H9 (cell line): ENCODE measurements around the gene ECSCR. TPM values are rescaled to one million over a fixed set of nuclear protein-coding genes. Genes with fewer than 3 reads are reported as not detected.

Source experiments
- DNase-seq: peaks from one replicate; pipeline ENCODE4 v3.0.0-alpha.2; 2017
- H2AFZ ChIP-seq: one replicate; pipeline ENCODE4 v1.6.1; 2013; ENCODE audit warnings: mild to moderate bottlenecking, low read length, control low read depth, moderate library complexity
- H2AK5ac ChIP-seq: 2 replicates; pipeline ENCODE4 v1.6.1; 2013; ENCODE audit warnings: low read length, control low read depth, mixed read lengths; ENCODE audit not compliant: insufficient read length
- H2BK120ac ChIP-seq: one replicate; pipeline ENCODE4 v1.6.1; 2013; ENCODE audit warnings: low read depth, mild to moderate bottlenecking, low read length, control low read depth, inconsistent platforms; ENCODE audit not compliant: poor library complexity, severe bottlenecking
- H2BK12ac ChIP-seq: 2 replicates; pipeline ENCODE4 v1.6.1; 2013; ENCODE audit warnings: low read length, control low read depth, mixed read lengths, low read depth; ENCODE audit not compliant: insufficient read length
- H2BK15ac ChIP-seq: 2 replicates; pipeline ENCODE4 v1.6.1; 2013; ENCODE audit warnings: low read depth, low read length, control low read depth
- H2BK20ac ChIP-seq: one replicate; pipeline ENCODE4 v1.6.1; 2013; ENCODE audit warnings: low read depth, mild to moderate bottlenecking, low read length, control low read depth, inconsistent platforms; ENCODE audit not compliant: poor library complexity, severe bottlenecking
- H2BK5ac ChIP-seq: 2 replicates; pipeline ENCODE4 v1.6.1; 2013; ENCODE audit warnings: low read length, control low read depth, mixed read lengths; ENCODE audit not compliant: insufficient read length
- H3K14ac ChIP-seq: 2 replicates; pipeline ENCODE4 v1.6.1; 2013; ENCODE audit warnings: low read length, control low read depth; ENCODE audit not compliant: insufficient read depth
- H3K18ac ChIP-seq: 2 replicates; pipeline ENCODE4 v1.6.1; 2013; ENCODE audit warnings: low read depth, mild to moderate bottlenecking, mixed read lengths, low read length, control low read depth; ENCODE audit not compliant: insufficient read length
- H3K23ac ChIP-seq: 2 replicates; pipeline ENCODE4 v1.6.1; 2013; ENCODE audit warnings: low read length, control low read depth, mixed read lengths, low read depth; ENCODE audit not compliant: insufficient read length
- H3K23me2 ChIP-seq: 2 replicates; pipeline ENCODE4 v1.6.1; 2013; ENCODE audit warnings: low read depth, mild to moderate bottlenecking, mixed read lengths, low read length, control low read depth; ENCODE audit not compliant: insufficient read length, poor library complexity, severe bottlenecking
- H3K27ac ChIP-seq: 2 replicates; pipeline ENCODE4 v1.5.1; 2013; ENCODE audit warnings: low read length, control low read depth, mixed read lengths, low read depth; ENCODE audit not compliant: insufficient read length
- H3K27me3 ChIP-seq: 2 replicates; pipeline ENCODE4 v1.6.1; 2013; ENCODE audit warnings: low read length, control low read depth, inconsistent platforms; ENCODE audit not compliant: insufficient read depth
- H3K4ac ChIP-seq: 2 replicates; pipeline ENCODE4 v1.6.1; 2013; ENCODE audit warnings: low read depth, mild to moderate bottlenecking, control low read depth, inconsistent platforms, low read length, moderate library complexity
- H3K4me1 ChIP-seq: 2 replicates; pipeline ENCODE4 v1.6.1; 2013; ENCODE audit warnings: low read length, control low read depth, inconsistent platforms; ENCODE audit not compliant: insufficient read depth
- H3K4me2 ChIP-seq: 2 replicates; pipeline ENCODE4 v1.6.1; 2013; ENCODE audit warnings: low read length, control low read depth, mixed read lengths; ENCODE audit not compliant: insufficient read length, insufficient read depth
- H3K56ac ChIP-seq: 2 replicates; pipeline ENCODE4 v1.6.1; 2013; ENCODE audit warnings: low read depth, mild to moderate bottlenecking, mixed read lengths, low read length, control low read depth; ENCODE audit not compliant: insufficient read length
- H3K79me1 ChIP-seq: 2 replicates; pipeline ENCODE4 v1.6.1; 2013; ENCODE audit warnings: low read depth, mild to moderate bottlenecking, moderate library complexity, low read length, control low read depth, inconsistent platforms; ENCODE audit not compliant: insufficient read depth, poor library complexity, severe bottlenecking
- H3K79me2 ChIP-seq: 2 replicates; pipeline ENCODE4 v1.6.1; 2013; ENCODE audit warnings: low read length, control low read depth, inconsistent platforms; ENCODE audit not compliant: insufficient read depth
- H3K9ac ChIP-seq: 2 replicates; pipeline ENCODE4 v1.6.1; 2013; ENCODE audit warnings: low read length, control low read depth, mixed read lengths; ENCODE audit not compliant: insufficient read length; ENCODE audit errors: extremely low read depth
- H3K9me3 ChIP-seq: one replicate; pipeline ENCODE4 v1.6.1; 2013; ENCODE audit warnings: low read depth, low read length, inconsistent platforms; ENCODE audit not compliant: control insufficient read depth
- H3T11ph ChIP-seq: one replicate; pipeline ENCODE4 v1.6.1; 2013; ENCODE audit warnings: mild to moderate bottlenecking, low read length, control low read depth, inconsistent platforms
- H4K20me1 ChIP-seq: one replicate; pipeline ENCODE4 v1.6.1; 2013; ENCODE audit not compliant: control insufficient read depth, insufficient read length, insufficient read depth
- H4K5ac ChIP-seq: 2 replicates; pipeline ENCODE4 v1.6.1; 2013; ENCODE audit warnings: low read depth, mild to moderate bottlenecking, mixed read lengths, low read length, control low read depth; ENCODE audit not compliant: insufficient read length
- H4K8ac ChIP-seq: replicated peaks from 2 replicates; pipeline ENCODE4 v1.6.1; 2013; ENCODE audit warnings: low read length, control low read depth, mixed read lengths, low read depth; ENCODE audit not compliant: insufficient read length
- H4K91ac ChIP-seq: 2 replicates; pipeline ENCODE4 v1.6.1; 2013; ENCODE audit warnings: low read depth, mild to moderate bottlenecking, moderate library complexity, mixed read lengths, low read length, control low read depth; ENCODE audit not compliant: insufficient read length
- H3K27ac Mint-ChIP-seq, 3 experiments: 2 replicates in 2 of 3; 3 replicates in 1 of 3; pipeline ENCODE4 v1.8.0; 2020 to 2021; ENCODE audit warnings: mixed read lengths in 3 of 3, mild to moderate bottlenecking in 1 of 3, moderate library complexity in 1 of 3
- H3K27me3 Mint-ChIP-seq: 2 replicates; pipeline ENCODE4 v1.8.0; 2021; ENCODE audit warnings: low read depth, mild to moderate bottlenecking, moderate library complexity, mixed read lengths
- H3K36me3 Mint-ChIP-seq, 3 experiments: 2 replicates in 2 of 3; 3 replicates in 1 of 3; pipeline ENCODE4 v1.8.0; 2020 to 2021; ENCODE audit warnings: low read depth in 3 of 3, mixed read lengths in 3 of 3; ENCODE audit not compliant: insufficient read depth in 1 of 3
- H3K4me1 Mint-ChIP-seq, 2 experiments: 2 replicates each; pipeline ENCODE4 v1.8.0; 2020; ENCODE audit warnings: mixed read lengths in 2 of 2
- H3K4me3 Mint-ChIP-seq, 2 experiments: 2 replicates in 1 of 2; 3 replicates in 1 of 2; pipeline ENCODE4 v1.8.0; 2020 to 2021; ENCODE audit warnings: mild to moderate bottlenecking in 2 of 2, mixed read lengths in 2 of 2, moderate library complexity in 1 of 2
- H3K9me3 Mint-ChIP-seq, 2 experiments: 2 replicates in 1 of 2; 3 replicates in 1 of 2; pipeline ENCODE4 v1.8.0; 2020; ENCODE audit warnings: mild to moderate bottlenecking in 2 of 2, mixed read lengths in 2 of 2, moderate library complexity in 1 of 2
- CTCF ChIP-seq: fragments of 200-600 bp; sonication (generic); conservative IDR thresholded peaks from 3 replicates; pipeline ENCODE4 v1.8.0; 2021; ENCODE audit warnings: antibody characterized with exemption, mild to moderate bottlenecking
- WGBS: extraction: QIAGEN DNeasy Blood & Tissue Kit; methylation state at CpG from one replicate; pipeline ENCODE4 v1.1.7; 2013; ENCODE audit warnings: missing lambda C conversion rate, low lambda C conversion rate, mixed read lengths; ENCODE audit not compliant: insufficient read length; ENCODE audit errors: extremely low coverage; 5-methylcytosine and 5-hydroxymethylcytosine counted together
- total RNA-seq: library from RNA; stranded (reverse); gene quantifications from 2 replicates; pipeline ENCODE4 v1.2.1, GENCODE V29; 2021

Gene ECSCR
- total RNA-seq, 1 experiment from 2014 or later: 1.6 TPM

GRCh38 chr5:139430015-139430414, 32.5 kb downstream of the ECSCR start:
- H3T11ph ChIP-seq: no peak overlapping the region
- no peaks in the 10 kb centered on the region for H3K4me1 ChIP-seq
- no peak overlapping the region for H3K18ac ChIP-seq
- WGBS: no CpG with 5 or more reads among the region's 2 CpGs
- TF ChIP-seq CTCF: no peak
- H4K20me1 ChIP-seq: no peaks in the 10 kb centered on the region
- no peak for DNase-seq
- no peak overlapping the region for H3K56ac ChIP-seq
- no peak overlapping the region for H2BK5ac ChIP-seq
- Mint-ChIP-seq H3K4me3 (no peak overlapping the region), H3K4me1 (no peaks in the 10 kb centered on the region), H3K36me3 (peaks cover 7 to 51% (median 29%) of the 10 kb centered on the region in 3 experiments; a peak in 6 of 7 replicates), H3K27ac (no peak overlapping the region), H3K9me3 (no peaks in the 10 kb centered on the region), H3K27me3 (no peaks in the 10 kb centered on the region)
- no peaks in the 10 kb centered on the region for H3K79me2 ChIP-seq
- H3K14ac ChIP-seq: no peak overlapping the region
- H3K23ac ChIP-seq: no peak overlapping the region
- H2BK12ac ChIP-seq: no peak overlapping the region
- no peaks in the 10 kb centered on the region for H3K9me3 ChIP-seq
- no peaks in the 10 kb centered on the region for H3K27me3 ChIP-seq
- H2BK20ac ChIP-seq: no peak overlapping the region
- no peak overlapping the region for H3K4me2 ChIP-seq
- H3K9ac ChIP-seq: no peak overlapping the region
- no peak overlapping the region for H4K5ac ChIP-seq
- no peaks in the 10 kb centered on the region for H3K79me1 ChIP-seq
- no peak overlapping the region for H2AK5ac ChIP-seq
- H3K4ac ChIP-seq: no peak overlapping the region
- no peak overlapping the region for H2BK120ac ChIP-seq
- H2AFZ ChIP-seq: no peak overlapping the region
- no peaks in the 10 kb centered on the region for H3K23me2 ChIP-seq
- H2BK15ac ChIP-seq: no peak overlapping the region
- H4K91ac ChIP-seq: no peak overlapping the region
- no peak overlapping the region for H3K27ac ChIP-seq
- H4K8ac ChIP-seq: no peak overlapping the region
